Measurements from ENCODE around the gene MAFF. TPM values are rescaled to one million over a fixed set of nuclear protein-coding genes. Genes with fewer than 3 reads are reported as not detected.
A peak's percentile ranks its signal among the peaks of the same experiment; 100 is the strongest.

The MAFF gene
- total RNA-seq, 1 donor from 2014 or later = 4.5 TPM

- CTCF ChIA-PET = interaction anchor here (0.8 to 2.8 kb wide), 4 partner anchors 11 to 311 kb away, joined by 3 to 13 read pairs (median 6); partner anchors contain the start of gene TMEM184B
- intact Hi-C loops (cut with micrococcal nuclease) = loop anchor here (1.0 to 5.0 kb wide), 3 partner anchors 12 to 59 kb away; partner anchors contain the start of genes MAFF and TMEM184B
- POLR2A ChIA-PET = interaction anchor here (1.0 to 2.1 kb wide), 5 partner anchors 10 to 137 kb away, joined by 3 to 15 read pairs (median 6); partner anchors contain the start of gene TMEM184B
- Mint-ChIP-seq H3K36me3 (ENCODE audit: low read depth) (no peaks in the 10 kb centered on the region), H3K9me3 (no peaks in the 10 kb centered on the region), H3K4me1 (peaks cover 35% of the 10 kb centered on the region), H3K27me3 (no peaks in the 10 kb centered on the region), H3K27ac (peak overlapping the region; percentile 92), H3K4me3 (peak overlapping the region; percentile 68)
- no peak for TF ChIP-seq CTCF (IDR thresholded peaks at IDR 0.05)
- no peak for DNase-seq
- peak; percentile 36 for ATAC-seq (ENCODE audit: low read depth)
Observed at GRCh38 chr22:38260761-38261681, 59.2 kb downstream of the MAFF start.

- peaks cover 44% of the 10 kb centered on the region for H3K4me1 Mint-ChIP-seq
- DNase-seq (peak; percentile 34), ATAC-seq (ENCODE audit: low read depth) (peak; percentile 38)
- H3K36me3 Mint-ChIP-seq (ENCODE audit: low read depth) = no peaks in the 10 kb centered on the region
- CTCF ChIA-PET = interaction anchor here (0.7 to 2.8 kb wide), 5 partner anchors 11 to 229 kb away, joined by 3 to 13 read pairs (median 6); partner anchors contain the start of gene TMEM184B
- intact Hi-C loops (cut with micrococcal nuclease) = loop anchor here (1.0 to 5.0 kb wide), 4 partner anchors 60 to 310 kb away; partner anchors contain the start of gene MAFF
- TF ChIP-seq CTCF (IDR thresholded peaks at IDR 0.05) = no peak
- H3K4me3 Mint-ChIP-seq = no peak overlapping the region
- H3K27ac Mint-ChIP-seq = peak overlapping the region; percentile 57
- H3K27me3 Mint-ChIP-seq = no peaks in the 10 kb centered on the region
- POLR2A ChIA-PET = no interaction called here
- no peaks in the 10 kb centered on the region for H3K9me3 Mint-ChIP-seq
Observed at GRCh38 chr22:38262051-38262795, 60.4 kb downstream of the MAFF start.

GRCh38 chr22:38264322-38264843 lies 62.6 kb downstream of the MAFF start:
- CTCF ChIA-PET = no interaction called here

More at GRCh38 chr22:38264322-38264843, 62.6 kb downstream of the MAFF start:
- peaks cover 47% of the 10 kb centered on the region for H3K4me1 Mint-ChIP-seq
- DNase-seq = no peak
- ATAC-seq (ENCODE audit: low read depth) = no peak
- H3K36me3 Mint-ChIP-seq (ENCODE audit: low read depth) = no peaks in the 10 kb centered on the region
- no peaks in the 10 kb centered on the region for H3K9me3 Mint-ChIP-seq
- H3K27me3 Mint-ChIP-seq = no peaks in the 10 kb centered on the region
- intact Hi-C loops (cut with micrococcal nuclease) = loop anchor here (5.0 kb wide), 1 partner anchor 62 kb away; the partner anchor contains the start of gene MAFF
- POLR2A ChIA-PET = no interaction called here
- no peak overlapping the region for H3K4me3 Mint-ChIP-seq
- no peak for TF ChIP-seq CTCF (IDR thresholded peaks at IDR 0.05)
- H3K27ac Mint-ChIP-seq = no peak overlapping the region

Other genes starting within 250 kb of the MAFF start
- 0.16 TPM in 1 of 2 replicates, not detected in the other for gene C22orf23, start 248.4 kb upstream of the MAFF start, total RNA-seq
- 47.8 and 67.3 TPM in 2 replicates for gene POLR2F, start 248.3 kb upstream of the MAFF start, total RNA-seq
- not detected in 2 replicates for gene SOX10, start 217.4 kb upstream of the MAFF start, total RNA-seq
- 21.5 and 25.5 TPM in 2 replicates for gene PICK1, start 144.6 kb upstream of the MAFF start, total RNA-seq
- not detected in 2 replicates for gene SLC16A8, start 117.8 kb upstream of the MAFF start, total RNA-seq
- 0.34 and 0.64 TPM in 2 replicates for gene BAIAP2L2, start 91.3 kb upstream of the MAFF start, total RNA-seq
- gene PLA2G6, start 20.2 kb upstream of the MAFF start, total RNA-seq = 53.0 and 64.0 TPM in 2 replicates
- gene TMEM184B, start 71.0 kb downstream of the MAFF start, total RNA-seq = 17.4 and 24.0 TPM in 2 replicates
- gene CSNK1E, start 115.4 kb downstream of the MAFF start, total RNA-seq = 80.6 and 85.2 TPM in 2 replicates